22Rv1 (cell line): ENCODE data around the gene SYVN1.

Source experiments
- CTCF ChIP-seq: fragments of 450-650 bp; IDR thresholded peaks from 2 replicates; pipeline ENCODE4 v1.5.1; 2017; ENCODE audit warnings: mild to moderate bottlenecking
- ZFX ChIP-seq: fragments of 450-650 bp; IDR thresholded peaks from 2 replicates; pipeline ENCODE4 v1.6.1; 2017; ENCODE audit warnings: antibody characterized with exemption, borderline replicate concordance

- TF ChIP-seq CTCF = no peak
- no peak for TF ChIP-seq ZFX
Measured at GRCh38 chr11:65089621-65090020, 44.7 kb downstream of the SYVN1 start.
